Memory B cell (primary cell): Measurements from ENCODE around the gene BBS9.
"Not testable (repeated sequence)": the region's sequence is repeated elsewhere in the genome, so short reads cannot be mapped to it uniquely, and the experiment has no call there.

Experiments used
- ATAC-seq: fragments of 150-1000 bp; cut with Tn5 transposase; 2 replicates; pipeline ENCODE4 v1.10.0; 2021; ENCODE audit warnings: low read depth, mild to moderate bottlenecking, moderate library complexity
- DNase-seq, 2 donors: peaks; one replicate each; pipeline ENCODE4 v3.0.0; 2022; ENCODE audit warnings: low spot score in 2 of 2
- H3K27ac Mint-ChIP-seq: one replicate; pipeline ENCODE4 v1.8.0; 2022; ENCODE audit warnings: mild to moderate bottlenecking, moderate library complexity, mixed read lengths
- H3K27me3 Mint-ChIP-seq: one replicate; pipeline ENCODE4 v1.8.0; 2022; ENCODE audit warnings: mixed read lengths
- H3K36me3 Mint-ChIP-seq: one replicate; pipeline ENCODE4 v1.8.0; 2022; ENCODE audit warnings: mild to moderate bottlenecking, mixed read lengths
- H3K4me1 Mint-ChIP-seq: one replicate; pipeline ENCODE4 v1.8.0; 2022; ENCODE audit warnings: mixed read lengths
- H3K4me3 Mint-ChIP-seq: one replicate; pipeline ENCODE4 v1.8.0; 2022; ENCODE audit warnings: mild to moderate bottlenecking, moderate library complexity, mixed read lengths
- H3K9me3 Mint-ChIP-seq: one replicate; pipeline ENCODE4 v1.8.0; 2022; ENCODE audit warnings: mixed read lengths

BBS9 gene

DNA sequence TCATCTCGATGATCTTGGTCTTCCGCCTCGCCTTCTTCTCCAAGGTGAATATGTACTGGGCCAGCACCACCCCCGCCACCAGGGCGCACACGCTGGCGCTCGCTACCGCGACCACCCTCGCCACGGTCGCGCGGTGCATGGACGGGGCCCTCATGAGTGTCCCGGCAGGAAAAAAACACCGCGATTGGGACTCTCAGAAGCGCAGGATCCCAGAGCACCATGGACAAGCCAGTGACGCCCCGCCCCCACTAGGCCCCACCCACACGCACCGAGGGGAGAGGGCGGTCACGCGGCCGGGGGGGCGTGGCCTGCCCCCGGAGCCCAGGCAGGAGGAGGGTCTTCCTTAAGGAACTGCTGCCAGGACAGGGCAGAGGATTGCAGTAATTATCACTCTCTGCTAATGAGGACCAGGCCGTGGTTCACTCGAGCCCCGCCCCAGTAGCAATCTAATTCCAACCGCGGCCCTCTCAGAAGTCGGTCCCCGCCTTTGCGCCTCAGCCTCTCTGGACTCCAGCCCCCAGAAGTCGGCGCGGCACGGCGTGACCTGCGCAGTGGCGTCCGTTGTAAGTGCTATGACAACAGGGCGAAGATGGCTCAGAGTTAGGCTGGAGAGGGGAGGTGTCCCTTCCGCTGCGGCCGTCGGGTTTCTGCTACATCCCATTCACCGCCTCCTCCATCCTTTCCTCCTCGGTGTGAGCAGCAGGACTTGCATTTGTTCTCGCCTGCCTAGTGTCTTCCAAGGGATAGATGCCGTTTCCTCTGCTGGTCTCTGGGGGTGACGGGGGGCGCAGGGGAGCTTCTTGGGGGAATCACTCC, at the start of gene BBS9:
BBS9 (plus strand) TSS at position 575 of the 816 bp plus-strand sequence. CDS start 16,689 bp downstream, outside the sequence.
- H3K36me3 Mint-ChIP-seq = peaks cover 3% of the 10 kb centered on the region
- peak within 1 kb of the TSS; percentile 92 for H3K27ac Mint-ChIP-seq
- no peaks in the 10 kb centered on the region for H3K27me3 Mint-ChIP-seq
- DNase-seq (peak; percentile 84 to 87), ATAC-seq (peak; percentile 94)
- peaks cover 18% of the 10 kb centered on the region for H3K4me1 Mint-ChIP-seq
- H3K4me3 Mint-ChIP-seq = peak within 1 kb of the TSS; percentile 95
- H3K9me3 Mint-ChIP-seq = no peaks in the 10 kb centered on the region

DNA sequence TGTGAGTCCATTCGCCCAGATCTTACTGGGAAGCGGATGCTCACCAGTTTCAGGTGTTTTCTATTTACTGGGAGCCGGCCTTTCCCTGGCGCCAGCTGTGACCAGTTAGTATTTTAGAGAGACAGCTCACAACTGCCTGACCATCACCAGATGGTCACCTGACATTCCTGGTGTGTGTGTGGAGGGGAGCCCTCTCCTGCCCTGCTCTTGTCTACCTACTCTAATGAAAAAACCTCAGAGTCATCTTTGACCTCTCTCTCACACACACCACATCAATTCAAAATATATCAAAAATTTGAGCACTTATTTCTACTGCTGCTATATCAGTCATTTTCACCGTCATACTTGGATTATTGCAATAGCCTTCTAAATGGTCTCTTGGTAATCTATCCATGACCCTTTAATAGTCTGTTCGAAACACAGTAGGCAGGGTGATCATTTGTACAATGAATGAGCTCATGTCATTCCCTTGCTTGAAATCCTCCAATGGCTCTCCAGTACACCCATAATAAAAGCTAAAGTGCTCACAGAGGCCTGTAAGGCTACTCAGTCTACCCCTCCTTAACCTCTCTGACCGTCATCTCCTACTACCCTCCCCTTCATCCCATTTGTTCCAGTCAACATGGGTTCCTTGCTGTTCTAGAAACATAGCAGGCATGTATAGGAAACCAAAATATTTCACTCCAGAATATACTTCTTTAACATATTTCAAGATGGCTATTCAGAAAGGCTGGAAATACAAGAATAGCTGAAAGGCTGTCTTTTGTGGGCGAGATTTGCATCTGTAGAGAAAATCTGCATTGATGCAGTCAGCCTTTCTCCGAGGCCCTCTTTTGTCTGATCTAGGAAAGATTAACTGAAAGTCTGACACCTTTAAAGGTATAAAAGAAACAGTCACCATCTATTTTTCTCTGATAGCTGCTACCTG, 49.3 kb upstream of the BBS9 start:
- H3K4me1 Mint-ChIP-seq = peaks cover 4% of the 10 kb centered on the region
- DNase-seq (no peak), ATAC-seq (no peak)
- no peaks in the 10 kb centered on the region for H3K27me3 Mint-ChIP-seq
- H3K27ac Mint-ChIP-seq = no peak overlapping the region
- H3K4me3 Mint-ChIP-seq = no peak overlapping the region
- H3K9me3 Mint-ChIP-seq = no peaks in the 10 kb centered on the region
- no peaks in the 10 kb centered on the region for H3K36me3 Mint-ChIP-seq

DNA sequence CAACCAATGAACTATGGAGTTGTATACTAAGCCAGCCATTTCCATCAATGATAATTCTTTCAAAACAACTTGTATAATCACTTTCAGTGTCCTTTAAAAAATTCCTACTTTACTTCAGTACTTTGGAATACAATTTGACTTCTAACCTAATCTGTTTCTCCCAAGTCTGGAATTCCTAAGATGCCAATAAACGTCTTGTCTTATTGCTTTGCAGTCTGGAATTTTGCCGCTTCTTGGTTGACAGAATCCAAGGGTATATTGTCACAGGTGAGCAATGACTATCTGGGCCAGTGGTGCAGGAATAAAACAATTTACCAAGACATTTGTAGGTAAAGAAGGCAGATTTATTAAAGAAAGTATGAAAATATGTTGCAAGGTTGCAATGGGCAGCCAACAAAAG, 42.0 kb upstream of the BBS9 start:
- no peak overlapping the region for H3K4me3 Mint-ChIP-seq
- H3K4me1 Mint-ChIP-seq = peaks cover 5% of the 10 kb centered on the region
- no peak overlapping the region for H3K27ac Mint-ChIP-seq
- peaks cover under 1% of the 10 kb centered on the region for H3K36me3 Mint-ChIP-seq
- DNase-seq (no peak), ATAC-seq (no peak)
- no peaks in the 10 kb centered on the region for H3K9me3 Mint-ChIP-seq
- no peaks in the 10 kb centered on the region for H3K27me3 Mint-ChIP-seq

DNA sequence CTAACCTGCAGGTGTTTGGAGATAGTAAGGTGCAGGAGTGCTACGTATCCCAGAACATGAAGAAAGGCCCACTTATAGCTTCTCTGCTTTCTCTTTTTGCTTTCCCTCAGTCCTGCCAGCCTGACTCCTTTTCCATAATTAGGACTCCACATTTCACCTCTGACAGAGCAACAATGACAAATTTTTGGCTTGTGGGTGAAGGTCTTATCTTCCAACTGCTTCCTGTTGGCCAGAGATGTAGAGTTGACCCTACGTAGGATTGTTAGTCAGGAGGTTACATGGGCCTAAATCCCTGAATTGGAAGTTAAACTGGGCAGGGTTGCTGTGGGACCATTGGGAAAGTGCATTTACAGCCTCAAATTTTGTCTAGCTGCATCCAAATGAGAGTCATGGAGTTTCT, 41.5 kb upstream of the BBS9 start:
- H3K27ac Mint-ChIP-seq = no peak overlapping the region
- DNase-seq = no peak
- no peaks in the 10 kb centered on the region for H3K9me3 Mint-ChIP-seq
- H3K27me3 Mint-ChIP-seq = no peaks in the 10 kb centered on the region
- peaks cover 6% of the 10 kb centered on the region for H3K36me3 Mint-ChIP-seq
- H3K4me1 Mint-ChIP-seq = peaks cover 5% of the 10 kb centered on the region
- no peak overlapping the region for H3K4me3 Mint-ChIP-seq
- ATAC-seq = no peak

DNA sequence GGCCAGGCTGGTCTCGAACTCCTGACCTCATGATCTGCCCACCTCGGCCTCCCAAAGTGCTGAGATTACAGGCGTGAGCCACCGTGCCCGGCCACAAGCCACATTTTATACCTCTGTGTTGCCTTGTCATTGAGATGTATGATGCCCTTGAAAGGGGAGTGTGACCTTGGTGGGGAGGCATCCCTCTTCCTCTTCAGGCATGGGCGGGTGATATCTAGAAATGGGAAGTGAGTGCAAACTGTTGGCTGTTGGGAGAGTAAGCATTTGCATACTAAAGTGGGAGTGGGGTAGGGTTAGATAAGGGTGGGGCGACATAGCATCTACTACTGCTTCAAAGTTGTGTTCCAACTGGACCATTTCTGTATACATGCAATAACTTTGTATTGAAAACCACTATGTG, 40.2 kb upstream of the BBS9 start:
- peaks cover 11% of the 10 kb centered on the region for H3K36me3 Mint-ChIP-seq
- H3K27ac Mint-ChIP-seq = no peak overlapping the region
- DNase-seq = no peak
- H3K4me1 Mint-ChIP-seq = peaks cover 5% of the 10 kb centered on the region
- no peaks in the 10 kb centered on the region for H3K9me3 Mint-ChIP-seq
- no peak for ATAC-seq
- no peak overlapping the region for H3K4me3 Mint-ChIP-seq
- H3K27me3 Mint-ChIP-seq = no peaks in the 10 kb centered on the region

DNA sequence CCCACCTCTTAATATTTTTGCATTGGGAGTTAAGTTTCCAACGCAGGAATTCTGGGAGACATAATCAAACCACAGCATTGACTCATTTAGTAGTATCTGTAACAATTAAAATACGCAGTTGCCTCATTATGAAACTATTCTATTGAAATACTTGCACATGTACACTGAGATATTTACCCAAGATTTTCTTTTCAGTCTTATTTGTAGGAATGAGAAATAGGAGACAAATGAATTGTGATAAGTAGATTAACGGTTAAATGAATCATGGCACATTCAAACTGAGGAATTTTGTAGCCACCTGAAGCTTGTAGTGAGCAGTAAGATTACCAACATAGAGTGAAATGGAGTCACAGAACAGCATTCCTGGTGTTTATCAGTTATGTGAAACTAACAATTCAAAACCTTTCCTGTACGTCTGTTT, 38.2 kb upstream of the BBS9 start:
- Mint-ChIP-seq H3K4me1 (peaks cover 5% of the 10 kb centered on the region), H3K9me3 (no peaks in the 10 kb centered on the region), H3K4me3 (no peak overlapping the region), H3K27ac (no peak overlapping the region), H3K36me3 (peaks cover 21% of the 10 kb centered on the region), H3K27me3 (no peaks in the 10 kb centered on the region)
- ATAC-seq (no peak), DNase-seq (no peak)

DNA sequence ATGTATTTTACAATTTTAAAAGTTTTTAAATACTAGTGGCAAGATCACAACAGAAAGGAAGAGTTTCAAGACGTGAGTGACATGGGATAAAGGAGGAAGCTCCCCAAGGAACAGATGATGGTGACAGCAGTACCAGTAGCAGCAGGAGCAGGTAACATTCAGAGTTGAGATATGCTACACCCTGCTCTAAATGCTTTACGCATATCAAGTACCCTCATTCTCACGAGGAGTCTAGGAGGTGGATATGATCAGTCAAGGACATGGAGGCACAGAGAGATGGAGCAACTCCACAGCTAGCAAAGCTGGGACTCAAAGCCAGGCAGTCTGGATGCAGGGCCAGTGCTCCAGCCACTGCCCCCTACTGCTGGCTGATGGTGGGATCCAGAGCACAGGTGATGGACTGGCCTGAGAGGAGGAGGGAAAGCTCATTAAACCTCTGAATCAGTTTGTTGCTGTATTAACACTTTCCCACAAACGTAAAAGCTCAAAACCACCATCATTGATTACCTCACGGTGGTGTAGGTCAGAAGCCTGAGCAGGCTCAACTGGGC, 37.6 kb upstream of the BBS9 start:
- ATAC-seq (no peak), DNase-seq (no peak)
- no peak overlapping the region for H3K27ac Mint-ChIP-seq
- peaks cover 22% of the 10 kb centered on the region for H3K36me3 Mint-ChIP-seq
- H3K9me3 Mint-ChIP-seq = no peaks in the 10 kb centered on the region
- H3K4me3 Mint-ChIP-seq = no peak overlapping the region
- H3K27me3 Mint-ChIP-seq = no peaks in the 10 kb centered on the region
- peaks cover 5% of the 10 kb centered on the region for H3K4me1 Mint-ChIP-seq

DNA sequence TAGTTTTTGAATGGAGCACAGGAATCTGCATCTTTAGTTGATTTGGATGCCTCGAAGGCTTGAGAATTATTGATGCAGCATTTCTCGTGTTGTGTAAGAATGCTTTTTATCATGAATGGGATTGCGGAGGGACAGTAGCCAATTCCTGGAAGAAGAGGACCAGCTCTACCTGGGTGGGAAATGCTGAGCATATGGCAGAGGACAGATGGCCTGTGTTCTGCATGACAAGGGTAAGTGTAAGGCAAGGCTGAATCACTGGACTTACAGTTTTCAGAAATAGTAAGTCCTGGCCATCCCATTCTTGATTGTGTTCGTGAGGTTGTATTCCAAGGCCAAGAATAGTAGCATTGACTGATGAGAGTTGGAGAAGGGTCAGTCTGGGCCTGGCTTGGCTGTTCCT, 36.1 kb upstream of the BBS9 start:
- Mint-ChIP-seq H3K4me1 (peaks cover 7% of the 10 kb centered on the region), H3K36me3 (peaks cover 28% of the 10 kb centered on the region), H3K27ac (peak overlapping the region; percentile 10), H3K9me3 (no peaks in the 10 kb centered on the region), H3K4me3 (no peak overlapping the region), H3K27me3 (no peaks in the 10 kb centered on the region)
- DNase-seq = no peak
- no peak for ATAC-seq

DNA sequence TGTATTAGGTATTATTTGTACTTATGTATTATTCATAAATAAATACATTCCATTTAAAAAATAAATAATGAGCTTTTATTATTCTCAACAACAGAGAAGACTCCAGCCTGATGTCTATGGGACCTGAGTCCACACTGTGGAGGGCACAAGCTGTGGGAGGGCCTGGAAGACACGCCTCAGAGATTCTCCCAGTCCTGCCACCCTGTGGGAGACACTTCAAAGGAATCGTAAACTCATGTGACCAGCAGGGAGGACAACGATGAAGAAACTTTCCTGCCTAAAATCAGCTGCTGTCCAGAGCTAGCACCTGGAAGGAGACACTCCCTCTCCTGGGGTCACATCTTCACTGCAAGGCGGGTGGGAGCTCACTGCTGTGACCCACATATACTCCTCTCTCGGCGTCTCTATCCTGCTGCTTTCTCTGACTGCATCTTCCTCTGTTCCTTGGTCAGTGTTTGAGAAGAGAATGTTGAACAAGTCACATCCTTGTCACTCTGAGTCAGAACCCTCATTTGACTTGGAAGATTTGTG, 34.6 kb upstream of the BBS9 start:
- not testable (repeated sequence) for DNase-seq, H3K9me3 Mint-ChIP-seq, H3K27me3 Mint-ChIP-seq, H3K4me3 Mint-ChIP-seq, ATAC-seq, H3K27ac Mint-ChIP-seq
- Mint-ChIP-seq H3K36me3 (peaks cover 34% of the 10 kb centered on the region), H3K4me1 (peaks cover 13% of the 10 kb centered on the region)

DNA sequence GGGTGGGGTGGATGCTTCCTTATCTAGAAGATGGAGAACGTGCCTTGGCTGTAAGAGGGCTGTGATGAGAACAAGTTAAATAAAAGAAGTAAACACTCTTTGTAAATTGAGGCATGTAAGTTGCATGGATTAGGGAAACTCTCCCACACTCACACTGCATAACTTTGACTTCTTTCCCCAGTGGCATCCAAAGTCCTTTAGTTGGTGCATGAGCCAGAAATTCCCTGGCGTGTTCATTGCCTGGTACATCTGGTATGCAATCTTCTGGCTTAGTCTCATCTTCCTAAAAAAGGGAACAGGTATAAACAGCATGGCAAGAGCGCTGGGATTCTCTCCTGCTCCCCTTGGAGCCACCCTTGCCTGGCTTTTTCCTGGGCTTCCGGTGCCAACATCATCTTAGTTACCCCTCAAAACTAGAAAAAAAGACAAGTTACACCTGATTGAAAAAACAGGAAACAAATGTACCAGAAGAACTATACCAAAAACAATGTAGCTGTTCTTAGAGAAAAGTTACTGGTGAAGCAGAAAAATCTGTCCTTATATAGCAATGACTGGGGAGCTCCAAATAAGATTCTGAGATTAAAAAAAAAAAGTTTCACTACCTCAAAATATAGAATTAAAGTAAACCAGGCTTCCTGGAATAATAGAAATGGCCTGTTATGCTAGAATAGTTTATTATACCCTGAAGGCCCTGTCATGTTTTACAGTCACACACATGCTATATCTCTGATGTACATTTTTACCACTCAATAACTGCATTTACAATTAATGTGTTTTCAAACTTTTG, 30.0 kb upstream of the BBS9 start:
- H3K36me3 Mint-ChIP-seq = peaks cover 36% of the 10 kb centered on the region

DNA sequence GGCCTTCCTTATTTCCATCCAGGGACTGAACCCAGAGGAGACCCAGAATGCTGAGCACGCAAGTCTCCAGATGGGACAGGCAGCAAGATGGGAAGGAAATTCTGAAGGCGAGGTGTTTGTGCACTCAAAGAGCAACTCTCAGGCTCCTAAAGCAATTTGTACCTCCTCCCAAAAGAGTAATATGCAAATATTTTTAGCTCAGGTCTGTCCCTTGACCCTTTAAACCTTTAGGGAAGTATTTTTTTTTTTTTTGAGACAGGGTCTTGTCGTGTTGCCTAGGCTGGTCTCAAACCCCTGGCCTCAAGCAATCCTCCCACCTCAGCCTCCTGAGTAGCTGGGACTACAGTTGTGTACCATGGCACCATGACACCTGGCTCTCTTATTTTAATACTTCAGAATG, 28.6 kb upstream of the BBS9 start:
- Mint-ChIP-seq H3K4me3 (peak overlapping the region; percentile 56), H3K27me3 (no peaks in the 10 kb centered on the region)
- ATAC-seq = no peak

More for the DNA sequence above, 30.0 kb upstream of the BBS9 start:
- Mint-ChIP-seq H3K9me3 (no peaks in the 10 kb centered on the region), H3K4me1 (peaks cover 29% of the 10 kb centered on the region), H3K27me3 (no peaks in the 10 kb centered on the region), H3K27ac (peak overlapping the region; percentile 78), H3K4me3 (peak overlapping the region; percentile 56)
- ATAC-seq (peak; percentile 93), DNase-seq (no peak)

DNA sequence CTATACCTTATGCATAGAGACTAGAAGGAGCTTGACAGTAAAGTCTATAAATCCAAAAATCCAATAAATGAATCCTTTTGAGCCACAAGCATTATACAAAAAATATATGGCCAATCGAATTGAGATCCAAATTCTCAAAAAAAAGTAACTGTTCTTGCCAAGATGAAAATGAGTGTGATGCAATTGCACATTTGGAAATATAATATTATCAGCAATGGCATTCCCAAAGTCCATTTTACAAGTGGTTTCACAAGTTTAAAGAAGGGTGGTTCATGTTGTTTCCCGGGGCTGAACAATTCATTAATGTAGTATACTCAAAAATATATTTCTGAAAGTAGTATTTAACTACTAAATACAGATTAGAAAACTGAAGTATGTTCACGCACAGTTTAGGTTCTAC, 27.5 kb upstream of the BBS9 start:
- ATAC-seq (no peak), DNase-seq (no peak)
- Mint-ChIP-seq H3K27me3 (no peaks in the 10 kb centered on the region), H3K4me3 (no peak overlapping the region), H3K36me3 (peaks cover 32% of the 10 kb centered on the region), H3K4me1 (peaks cover 44% of the 10 kb centered on the region), H3K9me3 (no peaks in the 10 kb centered on the region), H3K27ac (no peak overlapping the region)

More for the DNA sequence above, 28.6 kb upstream of the BBS9 start:
- Mint-ChIP-seq H3K4me1 (peaks cover 38% of the 10 kb centered on the region), H3K9me3 (no peaks in the 10 kb centered on the region), H3K36me3 (peaks cover 34% of the 10 kb centered on the region), H3K27ac (peak overlapping the region; percentile 38)
- no peak for DNase-seq
